Measurements from ENCODE around the gene MZT2B.
"Not testable (repeated sequence)": the region's sequence is repeated elsewhere in the genome, so short reads cannot be mapped to it uniquely, and the experiment has no call there.

MZT2B gene

DNA sequence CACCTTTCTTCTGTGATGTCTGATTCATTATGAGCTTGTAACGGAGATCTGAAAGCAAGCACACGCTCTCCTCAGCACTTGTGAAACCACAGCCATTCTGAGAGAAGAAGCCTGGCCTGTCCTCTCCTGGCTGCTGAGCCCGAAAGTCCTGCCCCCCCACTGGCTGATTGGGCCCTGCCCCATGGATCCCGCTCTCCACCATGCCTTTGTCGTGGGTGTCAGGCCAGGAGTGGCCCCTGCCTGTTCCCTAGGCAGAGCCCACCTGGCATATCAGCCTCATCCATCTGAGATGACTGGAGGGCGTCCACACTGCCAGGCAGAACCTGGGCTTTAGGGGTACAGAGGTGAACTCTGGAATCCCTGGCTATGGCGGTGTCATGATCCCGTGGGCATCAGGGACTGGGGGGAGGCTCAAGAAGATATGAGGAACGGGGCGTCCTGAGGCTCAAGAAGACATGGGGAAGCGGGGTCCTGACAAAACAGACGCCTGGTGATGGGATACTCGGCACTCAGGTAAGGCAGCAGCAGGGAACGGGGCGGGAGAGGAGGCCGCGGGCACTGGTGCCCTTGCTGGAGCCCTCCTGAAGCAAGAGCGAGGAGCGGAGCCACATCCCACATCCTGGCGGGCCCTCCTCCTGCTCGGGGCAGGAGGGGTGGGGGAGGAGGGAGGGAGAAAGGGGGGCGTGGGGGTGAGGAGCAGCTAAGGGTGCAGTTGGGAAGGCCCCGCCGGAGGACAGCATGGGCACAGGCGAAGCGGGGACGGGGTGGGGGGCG, 38.6 kb upstream of the MZT2B start:
- H3K4me3 ChIP-seq (ENCODE audit: low read depth, low read length): peak overlapping the region; percentile 34; the same call in 1 of the 2 replicates
- POLR2A ChIA-PET; DNase-seq (ENCODE audit: low read depth, low spot score); CTCF ChIA-PET: not testable (repeated sequence)

DNA sequence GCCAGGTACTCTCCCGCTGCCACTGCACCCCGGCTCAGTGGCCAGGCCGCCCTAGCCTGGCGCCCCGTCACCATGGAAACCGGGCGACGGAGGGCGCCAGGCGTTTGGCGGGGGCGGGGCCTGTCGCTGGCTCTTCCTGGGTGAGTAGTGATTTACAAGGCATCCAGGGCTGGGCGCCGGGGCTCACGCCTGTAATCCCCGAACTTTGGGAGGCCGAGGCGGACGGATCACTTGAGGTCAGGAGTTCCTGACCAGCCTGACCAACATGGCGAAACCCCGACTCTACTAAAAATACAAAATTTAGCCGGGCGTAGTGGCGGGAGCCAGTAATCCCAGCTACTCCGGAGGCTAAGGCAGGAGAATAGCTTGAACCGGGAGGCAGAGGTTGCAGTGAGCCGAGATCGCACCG, 37.1 kb upstream of the MZT2B start, which contains the start of gene CCDC74B:
Gene CCDC74B, minus strand, starts transcription at position 107 of the 409 bp plus-strand sequence. CDS start 116 bp downstream, outside the sequence.
- DNase-seq (ENCODE audit: low read depth, low spot score); POLR2A ChIA-PET: not testable (repeated sequence)
- CTCF ChIA-PET: interaction anchor here (0.6 kb wide), 1 partner anchor 186 kb away, joined by 3 read pairs; no protein-coding TSS in a partner anchor
- H3K4me3 ChIP-seq (ENCODE audit: low read depth, low read length): peak within 1 kb of the TSS; percentile 53

DNA sequence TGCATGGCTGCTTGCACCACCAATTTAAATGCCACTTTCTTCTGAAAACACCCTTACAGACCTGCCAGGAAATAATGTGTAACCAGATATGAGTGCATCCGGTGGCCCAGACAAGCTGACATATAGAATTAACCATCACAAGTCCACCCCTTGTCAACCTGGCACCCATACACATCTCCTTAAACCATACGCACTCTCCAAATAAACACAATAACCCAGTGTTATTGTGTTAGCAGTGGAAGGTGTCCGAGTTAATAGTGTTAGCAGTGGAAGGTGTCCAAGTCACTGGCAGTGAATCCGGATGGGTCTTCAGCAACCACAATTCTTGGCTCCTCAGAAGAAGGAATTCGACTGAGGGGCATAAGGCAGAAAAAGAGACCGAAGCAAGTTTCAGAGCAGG, 33.5 kb upstream of the MZT2B start:
- H3K4me3 ChIP-seq (ENCODE audit: low read depth, low read length); CTCF ChIA-PET; DNase-seq (ENCODE audit: low read depth, low spot score); POLR2A ChIA-PET: not testable (repeated sequence)

DNA sequence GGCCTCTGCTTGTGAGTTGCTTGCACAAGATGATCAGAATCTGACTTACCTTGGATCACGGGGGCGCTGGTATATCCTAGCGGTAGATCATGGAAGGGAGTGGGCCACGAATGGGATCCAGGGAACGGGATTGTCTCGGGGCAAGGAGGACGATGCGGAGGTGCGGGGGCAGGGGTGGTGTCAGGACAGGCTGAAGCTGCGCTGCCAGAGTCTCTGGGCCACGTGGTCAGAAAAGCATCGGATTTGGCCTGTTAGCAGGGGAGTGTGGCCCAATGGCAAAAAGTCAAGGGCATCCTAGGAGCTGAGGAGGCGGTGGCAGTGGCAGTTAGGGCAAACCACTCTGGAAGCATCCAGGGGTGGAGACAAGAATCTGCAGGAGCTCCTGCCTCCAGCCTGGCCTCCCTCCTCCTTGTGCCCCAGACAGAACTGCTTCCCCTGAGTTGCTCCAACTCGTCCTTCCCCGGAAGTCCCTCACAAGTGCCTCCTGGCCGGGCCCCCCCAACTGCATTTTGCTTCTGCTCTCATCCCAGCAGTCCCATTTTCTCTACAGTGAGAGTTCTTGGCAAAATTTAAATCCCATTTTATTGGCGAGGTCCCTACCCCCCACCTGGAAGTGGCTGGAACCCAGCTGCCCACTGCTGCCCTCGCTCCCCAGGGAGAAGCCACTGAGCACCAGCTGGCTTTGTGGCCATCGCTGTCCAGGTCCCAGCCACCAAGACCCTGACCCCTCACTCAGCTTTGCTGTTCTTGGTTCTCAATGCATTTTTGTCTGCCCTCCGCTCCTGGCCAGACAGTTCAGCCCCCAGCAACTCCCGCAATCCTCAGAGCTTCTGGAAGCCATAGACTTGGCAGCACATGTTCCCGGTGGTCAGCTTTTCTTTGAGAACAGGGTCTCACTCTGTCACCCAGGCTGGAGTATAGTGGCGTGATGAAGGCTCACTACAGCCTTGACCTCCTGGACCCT, 31.6 kb upstream of the MZT2B start:
- H3K4me3 ChIP-seq (ENCODE audit: low read depth, low read length): no peak overlapping the region
- TF ChIP-seq, protein P1, sequence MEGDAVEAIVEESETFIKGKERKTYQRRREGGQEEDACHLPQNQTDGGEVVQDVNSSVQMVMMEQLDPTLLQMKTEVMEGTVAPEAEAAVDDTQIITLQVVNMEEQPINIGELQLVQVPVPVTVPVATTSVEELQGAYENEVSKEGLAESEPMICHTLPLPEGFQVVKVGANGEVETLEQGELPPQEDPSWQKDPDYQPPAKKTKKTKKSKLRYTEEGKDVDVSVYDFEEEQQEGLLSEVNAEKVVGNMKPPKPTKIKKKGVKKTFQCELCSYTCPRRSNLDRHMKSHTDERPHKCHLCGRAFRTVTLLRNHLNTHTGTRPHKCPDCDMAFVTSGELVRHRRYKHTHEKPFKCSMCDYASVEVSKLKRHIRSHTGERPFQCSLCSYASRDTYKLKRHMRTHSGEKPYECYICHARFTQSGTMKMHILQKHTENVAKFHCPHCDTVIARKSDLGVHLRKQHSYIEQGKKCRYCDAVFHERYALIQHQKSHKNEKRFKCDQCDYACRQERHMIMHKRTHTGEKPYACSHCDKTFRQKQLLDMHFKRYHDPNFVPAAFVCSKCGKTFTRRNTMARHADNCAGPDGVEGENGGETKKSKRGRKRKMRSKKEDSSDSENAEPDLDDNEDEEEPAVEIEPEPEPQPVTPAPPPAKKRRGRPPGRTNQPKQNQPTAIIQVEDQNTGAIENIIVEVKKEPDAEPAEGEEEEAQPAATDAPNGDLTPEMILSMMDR (IDR thresholded peaks at IDR 0.05; ENCODE audit: insufficient read depth, low read length, missing control alignments): no peak
- CTCF ChIA-PET: no interaction called here
- POLR2A ChIA-PET: no interaction called here
- DNase-seq (ENCODE audit: low read depth, low spot score): no peak

DNA sequence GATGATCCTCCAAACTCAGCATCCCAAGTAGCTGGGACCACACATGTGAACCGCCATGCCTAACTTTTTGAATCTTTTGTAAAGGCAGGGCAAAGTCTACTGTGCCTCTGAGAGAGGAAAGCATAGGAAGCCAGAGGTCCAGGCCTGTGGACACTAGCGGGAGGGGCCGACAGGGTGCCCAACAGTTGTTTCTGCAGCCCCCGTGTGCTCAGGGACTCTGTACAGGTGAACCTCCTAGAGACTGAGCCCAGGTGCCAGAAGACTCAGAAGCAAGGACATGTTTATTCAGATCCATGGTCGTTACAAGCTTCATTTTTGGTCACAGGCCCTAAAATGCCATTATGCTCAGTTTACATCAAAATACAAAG, 30.9 kb upstream of the MZT2B start:
- POLR2A ChIA-PET; CTCF ChIA-PET; DNase-seq (ENCODE audit: low read depth, low spot score); H3K4me3 ChIP-seq (ENCODE audit: low read depth, low read length): not testable (repeated sequence)

DNA sequence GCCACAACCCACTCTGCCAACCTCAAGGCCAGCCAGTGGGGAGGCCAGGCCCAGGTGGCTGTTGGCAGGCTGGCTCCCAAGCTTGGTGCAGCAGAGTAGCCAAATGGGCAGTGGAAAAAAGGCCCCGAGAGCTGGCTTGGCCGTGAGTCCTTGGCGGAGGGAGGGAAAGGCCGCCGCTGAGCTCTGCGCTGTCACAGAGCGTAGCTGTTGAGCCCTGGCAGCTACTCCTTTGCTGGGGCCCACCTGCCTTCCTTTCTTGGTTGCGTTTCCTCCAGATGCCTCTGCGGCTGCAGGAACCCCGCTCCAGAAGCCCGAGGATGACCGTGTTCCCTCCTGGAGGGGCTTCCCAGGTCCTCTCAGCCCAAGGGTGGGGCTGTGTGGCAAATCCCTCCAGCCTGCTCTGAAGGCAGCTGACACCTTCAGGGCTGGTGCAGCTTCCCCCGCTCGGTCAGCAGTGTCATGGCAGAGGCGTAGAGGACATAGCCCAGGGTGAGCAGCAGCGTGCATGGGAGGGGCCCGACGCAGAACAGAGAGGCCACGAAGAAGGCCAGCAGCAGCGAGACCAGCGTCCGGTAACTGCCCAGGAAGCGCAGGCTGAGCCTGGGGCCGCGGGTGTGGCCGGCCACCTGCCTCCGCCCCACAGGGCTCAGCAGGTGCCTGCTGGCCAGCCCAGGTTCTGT, 29.8 kb upstream of the MZT2B start:
- H3K4me3 ChIP-seq (ENCODE audit: low read depth, low read length); POLR2A ChIA-PET; CTCF ChIA-PET; DNase-seq (ENCODE audit: low read depth, low spot score): not testable (repeated sequence)

DNA sequence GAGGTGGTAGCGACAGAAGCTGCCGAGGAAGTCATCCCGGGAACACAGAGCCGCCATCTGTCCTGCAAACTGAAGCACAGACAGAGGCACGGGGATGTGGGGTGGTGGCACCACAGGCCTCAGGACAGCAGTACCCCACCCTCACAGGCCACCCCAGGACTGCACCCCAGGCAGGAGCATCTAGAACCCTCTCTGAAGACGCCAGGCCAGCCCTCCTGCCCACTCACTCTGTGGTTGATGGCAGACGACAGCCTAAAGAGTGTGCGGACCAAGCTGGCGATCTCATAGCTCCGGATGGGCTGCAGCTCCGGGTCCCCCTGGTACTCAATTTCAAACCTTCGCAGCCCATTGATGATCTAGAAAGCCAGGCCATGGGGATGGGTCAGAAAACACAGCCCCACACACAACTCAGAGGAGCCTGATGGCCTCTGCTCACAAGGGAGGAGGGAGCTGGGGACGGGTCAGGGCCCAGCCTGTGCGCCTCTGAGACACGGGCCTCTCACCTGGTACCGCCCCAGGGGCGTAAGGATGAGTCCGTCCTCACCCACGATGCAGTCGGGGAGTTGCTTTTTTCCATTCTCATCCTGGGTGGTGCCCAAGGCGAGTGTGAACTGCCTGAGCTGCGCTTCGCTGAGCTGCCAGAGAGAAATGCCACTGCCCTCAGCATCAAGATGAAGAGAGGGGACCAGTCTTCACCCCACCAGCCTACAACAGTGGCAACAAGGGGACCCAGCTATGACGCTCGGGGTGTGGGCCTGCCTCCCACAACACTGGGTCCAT, 29.1 kb upstream of the MZT2B start:
- POLR2A ChIA-PET: no interaction called here
- H3K4me3 ChIP-seq (ENCODE audit: low read depth, low read length): no peak overlapping the region
- CTCF ChIA-PET: no interaction called here
- TF ChIP-seq, protein P1 (IDR thresholded peaks at IDR 0.05; ENCODE audit: insufficient read depth, low read length, missing control alignments): no peak
- no peak for DNase-seq (ENCODE audit: low read depth, low spot score)

DNA sequence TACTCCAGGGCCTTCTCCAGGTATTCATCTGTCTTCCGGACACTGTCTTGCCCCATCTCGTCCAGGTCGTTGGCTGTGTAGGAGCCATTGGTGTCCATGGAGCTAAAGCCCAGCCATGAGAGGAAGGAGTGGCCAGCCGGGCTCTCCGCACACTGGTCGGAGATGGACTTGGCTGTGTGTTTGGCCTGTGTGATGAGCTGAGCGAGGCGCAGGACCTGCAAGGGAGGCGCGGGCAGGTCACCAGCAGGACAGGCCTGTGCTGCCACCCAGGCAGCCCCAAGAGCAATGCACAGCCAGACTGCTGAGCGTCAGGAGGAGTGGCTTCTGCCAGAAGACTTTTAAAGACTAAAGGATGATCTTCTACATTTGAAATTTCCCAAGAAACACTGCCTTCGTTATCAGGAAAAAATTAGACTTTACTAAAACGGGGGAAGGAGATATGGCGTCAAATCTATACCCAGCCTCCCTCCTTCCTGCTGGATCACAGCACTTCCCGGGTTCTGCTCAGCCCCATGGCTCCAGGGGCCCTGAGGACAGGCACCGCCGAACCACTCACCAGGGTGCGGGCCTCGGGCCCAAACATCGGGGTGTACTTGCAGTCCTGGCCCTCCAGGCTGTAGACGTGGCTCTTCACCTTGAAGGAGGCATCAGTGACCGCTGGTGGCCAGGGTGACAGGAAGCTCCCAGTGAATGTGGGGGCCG, 28.2 kb upstream of the MZT2B start:
- POLR2A ChIA-PET; CTCF ChIA-PET; H3K4me3 ChIP-seq (ENCODE audit: low read depth, low read length); DNase-seq (ENCODE audit: low read depth, low spot score): not testable (repeated sequence)

DNA sequence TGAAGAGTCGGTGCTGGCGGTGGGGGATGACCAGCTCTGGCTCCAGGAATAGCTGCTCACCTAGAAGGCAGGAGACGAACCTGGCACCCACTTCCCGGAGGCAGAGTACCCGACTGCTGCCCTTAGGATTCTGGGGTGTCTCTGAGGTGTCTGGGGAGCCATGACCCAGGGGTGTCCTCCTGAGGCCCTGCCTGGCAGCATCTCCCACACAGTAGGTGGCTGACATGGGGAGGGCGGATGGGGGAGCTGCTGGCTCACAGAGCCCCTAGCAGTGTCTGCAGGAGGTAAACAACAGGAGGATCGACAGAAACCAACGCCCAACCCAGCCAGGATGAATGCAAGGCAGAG, 27.7 kb upstream of the MZT2B start:
- POLR2A ChIA-PET; DNase-seq (ENCODE audit: low read depth, low spot score); H3K4me3 ChIP-seq (ENCODE audit: low read depth, low read length); CTCF ChIA-PET: not testable (repeated sequence)
